SK-N-SH treated with all-trans-retinoic acid at 6 μM for 48 hours (cell line): ENCODE measurements around the gene MLST8.

Source experiments
- ATAC-seq: fragments of 200-7000 bp; cut with Tn5 transposase; 3 replicates; pipeline ENCODE4 v1.9.1; 2020; ENCODE audit warnings: mild to moderate bottlenecking, moderate library complexity
- ARNTL ChIP-seq: fragments of 450-650 bp; formaldehyde crosslinking; IDR thresholded peaks from 2 replicates; pipeline ENCODE4 v1.5.0; 2020; ENCODE audit warnings: low read depth, mild to moderate bottlenecking, moderate library complexity, borderline replicate concordance
- CREB5 ChIP-seq: fragments of 250-450 bp; sonication (Bioruptor Pico); IDR thresholded peaks from 2 replicates; pipeline ENCODE4 v1.5.1; 2020; ENCODE audit warnings: low read depth, mild to moderate bottlenecking, moderate library complexity
- CSRNP3 ChIP-seq: fragments of 250-450 bp; sonication (Bioruptor Pico); IDR thresholded peaks from 2 replicates; pipeline ENCODE4 v1.5.1; 2021; ENCODE audit warnings: mild to moderate bottlenecking, moderate library complexity
- ESRRG ChIP-seq: fragments of 250-450 bp; sonication (Bioruptor Pico); IDR thresholded peaks from 2 replicates; pipeline ENCODE4 v1.6.1; 2021; ENCODE audit warnings: mild to moderate bottlenecking
- GLIS3 ChIP-seq: fragments of 250-450 bp; sonication (Bioruptor Pico); IDR thresholded peaks from 2 replicates; pipeline ENCODE4 v1.5.0; 2020; ENCODE audit warnings: mild to moderate bottlenecking, moderate library complexity
- POU6F1 ChIP-seq: fragments of 250-450 bp; sonication (Bioruptor Pico); IDR thresholded peaks from 2 replicates; pipeline ENCODE4 v1.8.0; 2021; ENCODE audit warnings: low read depth, mild to moderate bottlenecking, moderate library complexity, borderline replicate concordance
- PPARA ChIP-seq: fragments of 250-450 bp; sonication (Bioruptor Pico); IDR thresholded peaks from 2 replicates; pipeline ENCODE4 v1.5.0; 2020; ENCODE audit warnings: mild to moderate bottlenecking, borderline replicate concordance
- RARB ChIP-seq: fragments of 250-450 bp; sonication (Bioruptor Pico); IDR thresholded peaks from 2 replicates; pipeline ENCODE4 v1.8.0; 2021; ENCODE audit warnings: mild to moderate bottlenecking, moderate library complexity
- SNAI2 ChIP-seq: fragments of 250-450 bp; sonication (Bioruptor Pico); IDR thresholded peaks from 2 replicates; pipeline ENCODE4 v1.5.0; 2020; ENCODE audit warnings: mild to moderate bottlenecking, moderate library complexity
- TCF4 ChIP-seq: fragments of 250-450 bp; sonication (Bioruptor Pico); IDR thresholded peaks from 2 replicates; pipeline ENCODE4 v1.8.0; 2021; ENCODE audit warnings: mild to moderate bottlenecking, moderate library complexity, borderline replicate concordance
- TSHZ2 ChIP-seq: fragments of 250-450 bp; sonication (Bioruptor Pico); IDR thresholded peaks from 2 replicates; pipeline ENCODE4 v1.5.0; 2020; ENCODE audit warnings: mild to moderate bottlenecking, moderate library complexity
- ZFP3 ChIP-seq: fragments of 250-450 bp; sonication (Bioruptor Pico); IDR thresholded peaks from 2 replicates; pipeline ENCODE4 v1.5.0; 2020; ENCODE audit warnings: mild to moderate bottlenecking, moderate library complexity
- ZNF70 ChIP-seq: fragments of 450-650 bp; formaldehyde crosslinking; IDR thresholded peaks from 2 replicates; pipeline ENCODE4 v1.5.0; 2020; ENCODE audit warnings: mild to moderate bottlenecking, moderate library complexity

MLST8 gene

GRCh38 chr16:2184346-2184745, 20.9 kb upstream of the MLST8 start:
- no peak for ATAC-seq
- TF ChIP-seq TSHZ2, result no peak
- TF ChIP-seq SNAI2 (CRISPR knock-in tag), result no peak

- TF ChIP-seq POU6F1 (CRISPR knock-in tag) (no peak), CREB5 (CRISPR knock-in tag) (no peak), PPARA (CRISPR knock-in tag) (no peak), TCF4 (no peak), CSRNP3 (no peak)
- ATAC-seq, result no peak
Observed at GRCh38 chr16:2184962-2185361, 20.3 kb upstream of the MLST8 start.

- no peak for ATAC-seq
Observed at GRCh38 chr16:2186064-2186463, 19.2 kb upstream of the MLST8 start.

More at GRCh38 chr16:2186064-2186463, 19.2 kb upstream of the MLST8 start:
- TF ChIP-seq ZFP3 (CRISPR knock-in tag) (no peak), ESRRG (CRISPR knock-in tag) (no peak), RARB (no peak), ARNTL (no peak), GLIS3 (no peak), CREB5 (CRISPR knock-in tag) (no peak), ZNF70 (no peak), TSHZ2 (no peak)
- TF ChIP-seq, all 23 proteins: peak for 0
